Chondrocyte (in vitro differentiated cells): ENCODE results near the gene MARK3. TPM values are rescaled to one million over a fixed set of nuclear protein-coding genes. Genes with fewer than 3 reads are reported as not detected.

ENCODE experiments used
- DNase-seq: peaks from one replicate; pipeline ENCODE4 v3.0.0; 2021; ENCODE audit warnings: mixed read lengths, low spot score
- H3K27ac Mint-ChIP-seq: one replicate; pipeline ENCODE4 v1.8.0; 2021; ENCODE audit warnings: mild to moderate bottlenecking, moderate library complexity, mixed read lengths; ENCODE audit not compliant: unreplicated experiment
- H3K27me3 Mint-ChIP-seq: 2 replicates; pipeline ENCODE4 v1.8.0; 2021; ENCODE audit warnings: low read depth, mixed read lengths
- H3K36me3 Mint-ChIP-seq: 2 replicates; pipeline ENCODE4 v1.8.0; 2021; ENCODE audit warnings: low read depth, mixed read lengths
- H3K4me1 Mint-ChIP-seq: 2 replicates; pipeline ENCODE4 v1.8.0; 2021; ENCODE audit warnings: low read depth, mild to moderate bottlenecking, mixed read lengths
- H3K4me3 Mint-ChIP-seq: one replicate; pipeline ENCODE4 v1.8.0; 2021; ENCODE audit warnings: mild to moderate bottlenecking, moderate library complexity, mixed read lengths; ENCODE audit not compliant: unreplicated experiment
- H3K9me3 Mint-ChIP-seq: 2 replicates; pipeline ENCODE4 v1.8.0; 2021; ENCODE audit warnings: low read depth, mixed read lengths
- total RNA-seq: library from RNA; stranded (reverse); gene quantifications from 3 replicates; pipeline ENCODE4 v1.2.1, GENCODE V29; 2021
- TF ChIP-seq, protein P1 (sequence below): fragments of 200-600 bp; sonication (generic); IDR thresholded peaks from 2 replicates; pipeline ENCODE4 v1.5.0; 2021; ENCODE audit warnings: antibody characterized with exemption, mild to moderate bottlenecking, moderate library complexity

MARK3 gene
- total RNA-seq, 1 donor from 2014 or later = 65.1 TPM

GRCh38 chr14:103347091-103347815, 38.0 kb upstream of the MARK3 start:
- H3K9me3 Mint-ChIP-seq = no peaks in the 10 kb centered on the region
- no peak for DNase-seq
- TF ChIP-seq, protein P1, sequence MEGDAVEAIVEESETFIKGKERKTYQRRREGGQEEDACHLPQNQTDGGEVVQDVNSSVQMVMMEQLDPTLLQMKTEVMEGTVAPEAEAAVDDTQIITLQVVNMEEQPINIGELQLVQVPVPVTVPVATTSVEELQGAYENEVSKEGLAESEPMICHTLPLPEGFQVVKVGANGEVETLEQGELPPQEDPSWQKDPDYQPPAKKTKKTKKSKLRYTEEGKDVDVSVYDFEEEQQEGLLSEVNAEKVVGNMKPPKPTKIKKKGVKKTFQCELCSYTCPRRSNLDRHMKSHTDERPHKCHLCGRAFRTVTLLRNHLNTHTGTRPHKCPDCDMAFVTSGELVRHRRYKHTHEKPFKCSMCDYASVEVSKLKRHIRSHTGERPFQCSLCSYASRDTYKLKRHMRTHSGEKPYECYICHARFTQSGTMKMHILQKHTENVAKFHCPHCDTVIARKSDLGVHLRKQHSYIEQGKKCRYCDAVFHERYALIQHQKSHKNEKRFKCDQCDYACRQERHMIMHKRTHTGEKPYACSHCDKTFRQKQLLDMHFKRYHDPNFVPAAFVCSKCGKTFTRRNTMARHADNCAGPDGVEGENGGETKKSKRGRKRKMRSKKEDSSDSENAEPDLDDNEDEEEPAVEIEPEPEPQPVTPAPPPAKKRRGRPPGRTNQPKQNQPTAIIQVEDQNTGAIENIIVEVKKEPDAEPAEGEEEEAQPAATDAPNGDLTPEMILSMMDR = no peak
- H3K4me3 Mint-ChIP-seq = no peak overlapping the region
- H3K36me3 Mint-ChIP-seq = peaks cover 22% of the 10 kb centered on the region
- peak overlapping the region; percentile 12 for H3K27ac Mint-ChIP-seq
- no peaks in the 10 kb centered on the region for H3K27me3 Mint-ChIP-seq
- H3K4me1 Mint-ChIP-seq = peaks cover 2% of the 10 kb centered on the region

DNA sequence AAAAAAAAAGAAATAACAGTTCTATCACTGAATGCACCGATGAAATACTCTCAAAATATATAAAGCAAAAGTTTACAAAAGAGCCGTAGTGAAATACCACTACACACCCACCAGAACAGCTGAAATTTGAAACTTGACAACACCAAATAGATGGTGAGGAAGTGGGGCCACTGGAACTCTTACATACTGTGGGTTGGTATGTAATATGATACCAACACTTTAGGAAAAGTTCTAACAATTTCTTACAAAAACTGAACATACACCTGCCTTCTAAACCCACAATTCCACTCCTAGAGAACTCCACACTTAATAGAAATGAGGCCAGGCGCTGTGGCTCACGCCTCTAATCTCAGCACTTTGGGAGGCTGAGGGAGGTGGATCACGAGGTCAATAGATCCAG, 37.1 kb upstream of the MARK3 start:
- TF ChIP-seq, protein P1 = no peak
- Mint-ChIP-seq H3K36me3 (peaks cover 16% of the 10 kb centered on the region), H3K27me3 (no peaks in the 10 kb centered on the region), H3K27ac (no peak overlapping the region), H3K4me3 (no peak overlapping the region), H3K9me3 (no peaks in the 10 kb centered on the region), H3K4me1 (peaks cover 2% of the 10 kb centered on the region)
- no peak for DNase-seq

DNA sequence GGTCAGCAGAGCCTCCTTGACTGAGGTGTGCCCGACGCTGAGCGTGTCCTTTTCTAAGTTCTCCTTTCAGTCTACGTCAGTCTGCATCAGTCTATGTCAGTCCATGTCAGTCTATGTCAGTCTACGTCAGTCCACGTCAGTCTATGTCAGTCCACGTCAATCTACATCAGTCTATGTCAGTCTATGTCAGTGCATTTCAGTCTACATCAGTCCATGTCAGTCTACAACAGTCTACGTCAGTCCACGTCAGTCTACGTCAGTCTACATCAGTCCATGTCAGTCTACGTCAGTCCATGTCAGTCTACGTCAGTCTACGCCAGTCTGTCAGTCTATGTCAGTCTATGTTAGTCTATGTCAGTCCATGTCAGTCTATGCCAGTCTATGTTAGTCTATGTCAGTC, 35.2 kb upstream of the MARK3 start:
- Mint-ChIP-seq H3K27ac (no peak overlapping the region), H3K4me3 (no peak overlapping the region), H3K4me1 (peaks cover 2% of the 10 kb centered on the region), H3K27me3 (no peaks in the 10 kb centered on the region), H3K36me3 (peaks cover 1% of the 10 kb centered on the region), H3K9me3 (no peaks in the 10 kb centered on the region)
- TF ChIP-seq, protein P1 = no peak
- no peak for DNase-seq

- no peak overlapping the region for H3K4me3 Mint-ChIP-seq
- TF ChIP-seq, protein P1 = no peak
Observed at GRCh38 chr14:103353362-103353761, 31.9 kb upstream of the MARK3 start.

GRCh38 chr14:103354141-103354540, 31.1 kb upstream of the MARK3 start:
- H3K27me3 Mint-ChIP-seq = no peaks in the 10 kb centered on the region
- no peak for DNase-seq
- no peak overlapping the region for H3K4me3 Mint-ChIP-seq
- no peak overlapping the region for H3K27ac Mint-ChIP-seq
- no peaks in the 10 kb centered on the region for H3K4me1 Mint-ChIP-seq
- no peaks in the 10 kb centered on the region for H3K9me3 Mint-ChIP-seq
- TF ChIP-seq, protein P1 = no peak
- no peaks in the 10 kb centered on the region for H3K36me3 Mint-ChIP-seq

More at GRCh38 chr14:103353362-103353761, 31.9 kb upstream of the MARK3 start:
- Mint-ChIP-seq H3K27ac (no peak overlapping the region), H3K9me3 (no peaks in the 10 kb centered on the region), H3K4me1 (no peaks in the 10 kb centered on the region), H3K27me3 (no peaks in the 10 kb centered on the region), H3K36me3 (no peaks in the 10 kb centered on the region)
- no peak for DNase-seq
